GM23338 (cell line): ENCODE results near the gene BBS4. TPM values are rescaled to one million over a fixed set of nuclear protein-coding genes. Genes with fewer than 3 reads are reported as not detected.
A peak's percentile ranks its signal among the peaks of the same experiment; 100 is the strongest.

Experiments
- ATAC-seq: fragments of 200-7000 bp; cut with Tn5 transposase; 3 replicates; pipeline ENCODE4 v1.9.1; 2020
- DNase-seq: peaks from one replicate; pipeline ENCODE4 v3.0.0-alpha.2; 2015; ENCODE audit warnings: low spot score
- H2AFZ ChIP-seq: fragments of 200-600 bp; sonication (generic); 2 replicates; pipeline ENCODE4 v1.8.0; 2016; ENCODE audit warnings: antibody characterized with exemption, mild to moderate bottlenecking, moderate library complexity
- H3F3A ChIP-seq: fragments of 200-600 bp; sonication (generic); replicated peaks from 2 replicates; pipeline ENCODE4 v1.8.0; 2017; ENCODE audit warnings: antibody characterized with exemption, mixed run types, low read depth
- H3K27ac ChIP-seq: fragments of 200-600 bp; sonication (generic); 2 replicates; pipeline ENCODE4 v1.6.1; 2016; ENCODE audit warnings: low read depth
- H3K27me3 ChIP-seq: fragments of 200-600 bp; sonication (generic); 2 replicates; pipeline ENCODE4 v1.8.0; 2016; ENCODE audit warnings: mild to moderate bottlenecking, mixed run types, moderate library complexity; ENCODE audit not compliant: insufficient read depth
- H3K36me3 ChIP-seq: fragments of 200-600 bp; sonication (generic); 2 replicates; pipeline ENCODE4 v1.8.0; 2016; ENCODE audit warnings: mild to moderate bottlenecking; ENCODE audit not compliant: insufficient read depth
- H3K4me1 ChIP-seq: fragments of 200-600 bp; sonication (generic); 2 replicates; pipeline ENCODE4 v1.8.0; 2016; ENCODE audit warnings: mild to moderate bottlenecking, moderate library complexity; ENCODE audit not compliant: insufficient read depth
- H3K4me2 ChIP-seq: fragments of 200-600 bp; sonication (generic); 2 replicates; pipeline ENCODE4 v1.7.1; 2017; ENCODE audit warnings: mixed run types
- H3K4me3 ChIP-seq: fragments of 200-600 bp; sonication (generic); 2 replicates; pipeline ENCODE4 v1.6.1; 2016; ENCODE audit warnings: mixed run types
- H3K79me2 ChIP-seq: fragments of 200-600 bp; sonication (generic); replicated peaks from 2 replicates; pipeline ENCODE4 v1.8.0; 2017; ENCODE audit warnings: mild to moderate bottlenecking; ENCODE audit not compliant: insufficient read depth
- H3K9me2 ChIP-seq: fragments of 200-600 bp; sonication (generic); 2 replicates; pipeline ENCODE4 v1.8.0; 2017; ENCODE audit not compliant: insufficient read depth
- H4K20me1 ChIP-seq: fragments of 200-600 bp; sonication (generic); replicated peaks from 2 replicates; pipeline ENCODE4 v1.8.0; 2017; ENCODE audit warnings: mild to moderate bottlenecking; ENCODE audit not compliant: insufficient read depth
- H3K27ac Mint-ChIP-seq: 2 replicates; pipeline ENCODE4 v1.8.0; 2020; ENCODE audit warnings: inconsistent platforms, mild to moderate bottlenecking, moderate library complexity, mixed read lengths
- H3K27me3 Mint-ChIP-seq: 3 replicates; pipeline ENCODE4 v1.8.0; 2022; ENCODE audit warnings: low read depth, mild to moderate bottlenecking, moderate library complexity, mixed read lengths, inconsistent platforms; ENCODE audit not compliant: insufficient read depth, poor library complexity
- H3K36me3 Mint-ChIP-seq: 3 replicates; pipeline ENCODE4 v1.8.0; 2021; ENCODE audit warnings: low read depth, mild to moderate bottlenecking, inconsistent platforms, moderate library complexity, mixed read lengths
- H3K4me1 Mint-ChIP-seq: 3 replicates; pipeline ENCODE4 v1.8.0; 2020; ENCODE audit warnings: mild to moderate bottlenecking, inconsistent platforms, mixed read lengths
- H3K4me3 Mint-ChIP-seq: 3 replicates; pipeline ENCODE4 v1.8.0; 2021; ENCODE audit warnings: moderate library complexity, mild to moderate bottlenecking, inconsistent platforms, mixed read lengths
- H3K9me3 Mint-ChIP-seq: 3 replicates; pipeline ENCODE4 v1.8.0; 2020; ENCODE audit warnings: moderate library complexity, mild to moderate bottlenecking, inconsistent platforms, mixed read lengths
- CREB1 ChIP-seq: fragments of 250-450 bp; sonication (Bioruptor Pico); IDR thresholded peaks from 2 replicates; pipeline ENCODE4 v1.5.0; 2020; ENCODE audit warnings: low read depth, mild to moderate bottlenecking, moderate library complexity
- EZH2phosphoT487 ChIP-seq: fragments of 200-600 bp; sonication (generic); IDR thresholded peaks from one replicate; pipeline ENCODE4 v1.8.1; 2018; ENCODE audit warnings: antibody characterized with exemption; ENCODE audit not compliant: unreplicated experiment
- JUNB ChIP-seq: IDR thresholded peaks from one replicate; pipeline ENCODE4 v1.6.1; 2016; ENCODE audit warnings: antibody characterized with exemption; ENCODE audit not compliant: unreplicated experiment
- STAT1 ChIP-seq: IDR thresholded peaks from one replicate; pipeline ENCODE4 v1.6.1; 2016; ENCODE audit warnings: antibody characterized with exemption; ENCODE audit not compliant: unreplicated experiment
- ZNF114 ChIP-seq: fragments of 250-450 bp; sonication (Bioruptor Pico); IDR thresholded peaks from 2 replicates; pipeline ENCODE4 v1.5.0; 2020; ENCODE audit warnings: mild to moderate bottlenecking, moderate library complexity
- ZNF331 ChIP-seq: fragments of 250-450 bp; sonication (Bioruptor Pico); IDR thresholded peaks from 2 replicates; pipeline ENCODE4 v1.5.0; 2020; ENCODE audit warnings: low read depth, mild to moderate bottlenecking, moderate library complexity
- polyA plus RNA-seq: library from polyadenylated mRNA; unstranded; fragments of >200 nt; fragmentation: Nextera tagmentation; extraction: Ambion mirVana; gene quantifications from 2 replicates; pipeline ENCODE4 v1.2.1, GENCODE V29; 2016
- total RNA-seq: library from RNA; depleted of rRNA; stranded (reverse); fragments of >200 nt; shearing (Covaris generic); gene quantifications from 2 replicates; pipeline ENCODE4 v1.2.3, GENCODE V29; 2014
- TF ChIP-seq, protein P1 (sequence below): IDR thresholded peaks from one replicate; pipeline ENCODE4 v1.6.1; 2018; ENCODE audit warnings: antibody characterized with exemption; ENCODE audit not compliant: unreplicated experiment
- TF ChIP-seq, protein P2 (sequence below): fragments of 250-450 bp; sonication (Bioruptor Pico); IDR thresholded peaks from 2 replicates; pipeline ENCODE4 v1.5.0; 2020; ENCODE audit warnings: mild to moderate bottlenecking, moderate library complexity
- TF ChIP-seq, protein P3 (sequence below): IDR thresholded peaks from 2 replicates; pipeline ENCODE4 v1.6.1; 2016; ENCODE audit warnings: antibody characterized with exemption
- TF ChIP-seq, protein P4 (sequence below), 2 experiments: fragments of 200-600 bp in 1 of 2; sonication (generic) in 1 of 2; conservative IDR thresholded peaks; 2 replicates each; pipeline versions ENCODE4 v1.5.1 to v1.6.1; 2016 to 2017; ENCODE audit warnings: antibody characterized with exemption in 2 of 2, low read depth in 2 of 2, mild to moderate bottlenecking in 2 of 2, moderate library complexity in 1 of 2

BBS4 gene
- total and polyA plus RNA-seq, 2 experiments from 2014 or later = 22.2 to 40.8 TPM

DNA sequence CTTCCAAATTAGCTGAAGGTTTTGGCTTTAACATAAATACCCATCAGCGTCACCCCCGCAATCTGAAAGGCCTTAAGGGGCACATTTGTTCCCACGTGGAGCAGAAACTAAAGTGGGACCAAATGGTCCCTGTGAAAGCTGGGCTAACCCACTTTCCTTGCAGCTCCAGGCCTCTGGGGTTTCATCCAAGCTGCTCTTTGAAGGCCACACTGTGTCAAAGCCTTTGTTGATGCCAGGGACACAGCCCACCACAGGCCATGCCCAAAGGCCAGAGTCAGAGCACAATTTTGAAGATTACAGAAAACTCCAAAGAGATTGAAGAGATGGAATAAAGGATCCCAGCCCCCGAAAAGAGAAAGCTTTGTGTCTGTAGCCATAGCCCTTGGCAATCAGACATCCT, 100.2 kb downstream of the BBS4 start (continued):
- TF ChIP-seq, protein P1, sequence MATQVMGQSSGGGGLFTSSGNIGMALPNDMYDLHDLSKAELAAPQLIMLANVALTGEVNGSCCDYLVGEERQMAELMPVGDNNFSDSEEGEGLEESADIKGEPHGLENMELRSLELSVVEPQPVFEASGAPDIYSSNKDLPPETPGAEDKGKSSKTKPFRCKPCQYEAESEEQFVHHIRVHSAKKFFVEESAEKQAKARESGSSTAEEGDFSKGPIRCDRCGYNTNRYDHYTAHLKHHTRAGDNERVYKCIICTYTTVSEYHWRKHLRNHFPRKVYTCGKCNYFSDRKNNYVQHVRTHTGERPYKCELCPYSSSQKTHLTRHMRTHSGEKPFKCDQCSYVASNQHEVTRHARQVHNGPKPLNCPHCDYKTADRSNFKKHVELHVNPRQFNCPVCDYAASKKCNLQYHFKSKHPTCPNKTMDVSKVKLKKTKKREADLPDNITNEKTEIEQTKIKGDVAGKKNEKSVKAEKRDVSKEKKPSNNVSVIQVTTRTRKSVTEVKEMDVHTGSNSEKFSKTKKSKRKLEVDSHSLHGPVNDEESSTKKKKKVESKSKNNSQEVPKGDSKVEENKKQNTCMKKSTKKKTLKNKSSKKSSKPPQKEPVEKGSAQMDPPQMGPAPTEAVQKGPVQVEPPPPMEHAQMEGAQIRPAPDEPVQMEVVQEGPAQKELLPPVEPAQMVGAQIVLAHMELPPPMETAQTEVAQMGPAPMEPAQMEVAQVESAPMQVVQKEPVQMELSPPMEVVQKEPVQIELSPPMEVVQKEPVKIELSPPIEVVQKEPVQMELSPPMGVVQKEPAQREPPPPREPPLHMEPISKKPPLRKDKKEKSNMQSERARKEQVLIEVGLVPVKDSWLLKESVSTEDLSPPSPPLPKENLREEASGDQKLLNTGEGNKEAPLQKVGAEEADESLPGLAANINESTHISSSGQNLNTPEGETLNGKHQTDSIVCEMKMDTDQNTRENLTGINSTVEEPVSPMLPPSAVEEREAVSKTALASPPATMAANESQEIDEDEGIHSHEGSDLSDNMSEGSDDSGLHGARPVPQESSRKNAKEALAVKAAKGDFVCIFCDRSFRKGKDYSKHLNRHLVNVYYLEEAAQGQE = no peak

DNA sequence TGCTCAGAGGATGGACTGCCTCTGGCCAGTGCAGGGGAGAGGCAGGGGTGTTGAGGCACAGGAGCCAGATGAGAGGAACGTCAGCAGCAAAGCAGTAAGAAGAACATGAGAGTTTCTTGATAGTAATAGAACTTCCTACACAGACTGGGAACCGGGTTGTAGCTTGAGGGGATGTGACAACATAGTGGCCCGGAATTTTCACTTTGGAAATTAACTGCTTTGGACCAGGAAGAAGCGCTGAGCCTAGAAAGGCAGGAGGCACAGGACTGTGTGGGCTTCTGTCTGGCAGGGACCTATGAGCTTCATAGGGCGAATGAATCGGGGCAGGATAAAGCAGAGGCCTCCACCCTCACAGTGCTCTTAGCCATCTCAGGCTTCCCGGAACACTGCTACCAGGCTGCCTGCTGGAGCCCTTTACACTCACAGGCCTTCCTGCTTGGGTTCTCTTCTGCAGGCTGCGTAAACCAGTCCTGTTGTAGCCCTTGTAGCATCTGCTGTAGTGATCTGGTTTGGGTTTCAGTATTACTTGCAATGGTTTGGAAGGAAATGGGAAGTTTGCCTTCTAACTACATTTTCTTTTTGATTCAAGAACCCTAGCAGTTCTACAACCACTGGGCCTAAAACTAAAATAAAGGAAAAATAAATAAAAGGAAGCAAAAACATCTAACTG, 100.8 kb downstream of the BBS4 start:
- peaks cover 5% of the 10 kb centered on the region; the same call in 1 of the 2 replicates for H3F3A ChIP-seq
- no peak overlapping the region for H3K4me3 ChIP-seq

More for the DNA sequence above, 100.8 kb downstream of the BBS4 start:
- ATAC-seq = no peak
- Mint-ChIP-seq H3K27me3 (no peaks in the 10 kb centered on the region), H3K36me3 (no peaks in the 10 kb centered on the region; the same call in 2 of the 3 replicates), H3K9me3 (no peaks in the 10 kb centered on the region), H3K27ac (no peak overlapping the region), H3K4me1 (peaks cover 5% of the 10 kb centered on the region), H3K4me3 (no peak overlapping the region)
- no peaks in the 10 kb centered on the region for H3K27me3 ChIP-seq
- H3K27ac ChIP-seq = no peak overlapping the region
- H2AFZ ChIP-seq = 0 out of 2 replicates have a peak overlapping the region, but pooled peaks have one; percentile 38
- TF ChIP-seq ZNF331 (CRISPR knock-in tag) (no peak), JUNB (no peak), ZNF114 (no peak), EZH2phosphoT487 (no peak), CREB1 (CRISPR knock-in tag) (no peak), STAT1 (no peak)
- TF ChIP-seq, protein P2, sequence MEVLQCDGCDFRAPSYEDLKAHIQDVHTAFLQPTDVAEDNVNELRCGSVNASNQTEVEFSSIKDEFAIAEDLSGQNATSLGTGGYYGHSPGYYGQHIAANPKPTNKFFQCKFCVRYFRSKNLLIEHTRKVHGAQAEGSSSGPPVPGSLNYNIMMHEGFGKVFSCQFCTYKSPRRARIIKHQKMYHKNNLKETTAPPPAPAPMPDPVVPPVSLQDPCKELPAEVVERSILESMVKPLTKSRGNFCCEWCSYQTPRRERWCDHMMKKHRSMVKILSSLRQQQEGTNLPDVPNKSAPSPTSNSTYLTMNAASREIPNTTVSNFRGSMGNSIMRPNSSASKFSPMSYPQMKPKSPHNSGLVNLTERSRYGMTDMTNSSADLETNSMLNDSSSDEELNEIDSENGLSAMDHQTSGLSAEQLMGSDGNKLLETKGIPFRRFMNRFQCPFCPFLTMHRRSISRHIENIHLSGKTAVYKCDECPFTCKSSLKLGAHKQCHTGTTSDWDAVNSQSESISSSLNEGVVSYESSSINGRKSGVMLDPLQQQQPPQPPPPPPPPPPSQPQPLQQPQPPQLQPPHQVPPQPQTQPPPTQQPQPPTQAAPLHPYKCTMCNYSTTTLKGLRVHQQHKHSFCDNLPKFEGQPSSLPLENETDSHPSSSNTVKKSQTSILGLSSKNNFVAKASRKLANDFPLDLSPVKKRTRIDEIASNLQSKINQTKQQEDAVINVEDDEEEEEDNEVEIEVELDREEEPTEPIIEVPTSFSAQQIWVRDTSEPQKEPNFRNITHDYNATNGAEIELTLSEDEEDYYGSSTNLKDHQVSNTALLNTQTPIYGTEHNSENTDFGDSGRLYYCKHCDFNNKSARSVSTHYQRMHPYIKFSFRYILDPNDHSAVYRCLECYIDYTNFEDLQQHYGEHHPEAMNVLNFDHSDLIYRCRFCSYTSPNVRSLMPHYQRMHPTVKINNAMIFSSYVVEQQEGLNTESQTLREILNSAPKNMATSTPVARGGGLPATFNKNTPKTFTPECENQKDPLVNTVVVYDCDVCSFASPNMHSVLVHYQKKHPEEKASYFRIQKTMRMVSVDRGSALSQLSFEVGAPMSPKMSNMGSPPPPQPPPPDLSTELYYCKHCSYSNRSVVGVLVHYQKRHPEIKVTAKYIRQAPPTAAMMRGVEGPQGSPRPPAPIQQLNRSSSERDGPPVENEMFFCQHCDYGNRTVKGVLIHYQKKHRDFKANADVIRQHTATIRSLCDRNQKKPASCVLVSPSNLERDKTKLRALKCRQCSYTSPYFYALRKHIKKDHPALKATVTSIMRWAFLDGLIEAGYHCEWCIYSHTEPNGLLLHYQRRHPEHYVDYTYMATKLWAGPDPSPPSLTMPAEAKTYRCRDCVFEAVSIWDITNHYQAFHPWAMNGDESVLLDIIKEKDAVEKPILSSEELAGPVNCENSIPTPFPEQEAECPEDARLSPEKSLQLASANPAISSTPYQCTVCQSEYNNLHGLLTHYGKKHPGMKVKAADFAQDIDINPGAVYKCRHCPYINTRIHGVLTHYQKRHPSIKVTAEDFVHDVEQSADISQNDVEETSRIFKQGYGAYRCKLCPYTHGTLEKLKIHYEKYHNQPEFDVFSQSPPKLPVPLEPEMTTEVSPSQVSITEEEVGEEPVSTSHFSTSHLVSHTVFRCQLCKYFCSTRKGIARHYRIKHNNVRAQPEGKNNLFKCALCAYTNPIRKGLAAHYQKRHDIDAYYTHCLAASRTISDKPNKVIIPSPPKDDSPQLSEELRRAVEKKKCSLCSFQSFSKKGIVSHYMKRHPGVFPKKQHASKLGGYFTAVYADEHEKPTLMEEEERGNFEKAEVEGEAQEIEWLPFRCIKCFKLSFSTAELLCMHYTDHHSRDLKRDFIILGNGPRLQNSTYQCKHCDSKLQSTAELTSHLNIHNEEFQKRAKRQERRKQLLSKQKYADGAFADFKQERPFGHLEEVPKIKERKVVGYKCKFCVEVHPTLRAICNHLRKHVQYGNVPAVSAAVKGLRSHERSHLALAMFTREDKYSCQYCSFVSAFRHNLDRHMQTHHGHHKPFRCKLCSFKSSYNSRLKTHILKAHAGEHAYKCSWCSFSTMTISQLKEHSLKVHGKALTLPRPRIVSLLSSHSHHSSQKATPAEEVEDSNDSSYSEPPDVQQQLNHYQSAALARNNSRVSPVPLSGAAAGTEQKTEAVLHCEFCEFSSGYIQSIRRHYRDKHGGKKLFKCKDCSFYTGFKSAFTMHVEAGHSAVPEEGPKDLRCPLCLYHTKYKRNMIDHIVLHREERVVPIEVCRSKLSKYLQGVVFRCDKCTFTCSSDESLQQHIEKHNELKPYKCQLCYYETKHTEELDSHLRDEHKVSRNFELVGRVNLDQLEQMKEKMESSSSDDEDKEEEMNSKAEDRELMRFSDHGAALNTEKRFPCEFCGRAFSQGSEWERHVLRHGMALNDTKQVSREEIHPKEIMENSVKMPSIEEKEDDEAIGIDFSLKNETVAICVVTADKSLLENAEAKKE (CRISPR knock-in tag) = no peak
- TF ChIP-seq, protein P3, sequence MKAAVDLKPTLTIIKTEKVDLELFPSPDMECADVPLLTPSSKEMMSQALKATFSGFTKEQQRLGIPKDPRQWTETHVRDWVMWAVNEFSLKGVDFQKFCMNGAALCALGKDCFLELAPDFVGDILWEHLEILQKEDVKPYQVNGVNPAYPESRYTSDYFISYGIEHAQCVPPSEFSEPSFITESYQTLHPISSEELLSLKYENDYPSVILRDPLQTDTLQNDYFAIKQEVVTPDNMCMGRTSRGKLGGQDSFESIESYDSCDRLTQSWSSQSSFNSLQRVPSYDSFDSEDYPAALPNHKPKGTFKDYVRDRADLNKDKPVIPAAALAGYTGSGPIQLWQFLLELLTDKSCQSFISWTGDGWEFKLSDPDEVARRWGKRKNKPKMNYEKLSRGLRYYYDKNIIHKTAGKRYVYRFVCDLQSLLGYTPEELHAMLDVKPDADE = no peak
- TF ChIP-seq, protein P4, sequence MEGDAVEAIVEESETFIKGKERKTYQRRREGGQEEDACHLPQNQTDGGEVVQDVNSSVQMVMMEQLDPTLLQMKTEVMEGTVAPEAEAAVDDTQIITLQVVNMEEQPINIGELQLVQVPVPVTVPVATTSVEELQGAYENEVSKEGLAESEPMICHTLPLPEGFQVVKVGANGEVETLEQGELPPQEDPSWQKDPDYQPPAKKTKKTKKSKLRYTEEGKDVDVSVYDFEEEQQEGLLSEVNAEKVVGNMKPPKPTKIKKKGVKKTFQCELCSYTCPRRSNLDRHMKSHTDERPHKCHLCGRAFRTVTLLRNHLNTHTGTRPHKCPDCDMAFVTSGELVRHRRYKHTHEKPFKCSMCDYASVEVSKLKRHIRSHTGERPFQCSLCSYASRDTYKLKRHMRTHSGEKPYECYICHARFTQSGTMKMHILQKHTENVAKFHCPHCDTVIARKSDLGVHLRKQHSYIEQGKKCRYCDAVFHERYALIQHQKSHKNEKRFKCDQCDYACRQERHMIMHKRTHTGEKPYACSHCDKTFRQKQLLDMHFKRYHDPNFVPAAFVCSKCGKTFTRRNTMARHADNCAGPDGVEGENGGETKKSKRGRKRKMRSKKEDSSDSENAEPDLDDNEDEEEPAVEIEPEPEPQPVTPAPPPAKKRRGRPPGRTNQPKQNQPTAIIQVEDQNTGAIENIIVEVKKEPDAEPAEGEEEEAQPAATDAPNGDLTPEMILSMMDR (conservative IDR thresholded peaks at IDR 0.05; ENCODE audit: low read depth in 2 of 2) = no peak
- no peaks in the 10 kb centered on the region for H3K36me3 ChIP-seq
- no peak for DNase-seq
- H4K20me1 ChIP-seq = no peaks in the 10 kb centered on the region; the same call in 1 of the 2 replicates
- H3K4me2 ChIP-seq = no peak overlapping the region
- no peaks in the 10 kb centered on the region for H3K9me2 ChIP-seq
- peaks cover 15% of the 10 kb centered on the region for H3K79me2 ChIP-seq
- peaks cover 9% of the 10 kb centered on the region for H3K4me1 ChIP-seq
